Neural progenitor cell (in vitro differentiated cells): ENCODE results near the gene EN2.

Experiments
- CTCF ChIP-seq: fragments of 200-600 bp; sonication (generic); IDR thresholded peaks from 2 replicates; pipeline ENCODE4 v1.5.1; 2017; ENCODE audit warnings: antibody characterized with exemption, mild to moderate bottlenecking
- EZH2 ChIP-seq: fragments of 200-600 bp; sonication (generic); IDR thresholded peaks from 2 replicates; pipeline ENCODE4 v1.6.1; 2017; ENCODE audit warnings: antibody characterized with exemption, mild to moderate bottlenecking, moderate library complexity

- no peak for TF ChIP-seq CTCF
- TF ChIP-seq EZH2 = no peak
Measured at GRCh38 chr7:155487509-155488482, 29.9 kb downstream of the EN2 start.
